ENCODE data around the gene NUDT4B. TPM values are rescaled to one million over a fixed set of nuclear protein-coding genes. Genes with fewer than 3 reads are reported as not detected.
"Not testable (repeated sequence)": the region's sequence is repeated elsewhere in the genome, so short reads cannot be mapped to it uniquely, and the experiment has no call there.

Gene NUDT4B
- total RNA-seq, 1 donor from 2014 or later, result 1.4 TPM

GRCh38 chr1:148738667-148739066, 9.9 kb upstream of the NUDT4B start:
- intact Hi-C loops (cut with micrococcal nuclease), result not testable (repeated sequence)

- intact Hi-C loops (cut with micrococcal nuclease), result not testable (repeated sequence)
Observed at GRCh38 chr1:148743200-148743599, 5.4 kb upstream of the NUDT4B start.

GRCh38 chr1:148743726-148744720, 4.6 kb upstream of the NUDT4B start:
- intact Hi-C loops (cut with micrococcal nuclease), result not testable (repeated sequence)

- intact Hi-C loops (cut with micrococcal nuclease), result not testable (repeated sequence)
Observed at GRCh38 chr1:148749335-148749681, 734 bp downstream of the NUDT4B start.

GRCh38 chr1:148756231-148756630, 7.7 kb downstream of the NUDT4B start:
- intact Hi-C loops (cut with micrococcal nuclease), result not testable (repeated sequence)

GRCh38 chr1:148757446-148757845, 8.9 kb downstream of the NUDT4B start:
- intact Hi-C loops (cut with micrococcal nuclease), result not testable (repeated sequence)

GRCh38 chr1:148758412-148758811, 9.8 kb downstream of the NUDT4B start:
- intact Hi-C loops (cut with micrococcal nuclease), result not testable (repeated sequence)

- intact Hi-C loops (cut with micrococcal nuclease), result not testable (repeated sequence)
Observed at GRCh38 chr1:148758925-148759324, 10.4 kb downstream of the NUDT4B start.

GRCh38 chr1:148759749-148760148, 11.2 kb downstream of the NUDT4B start:
- intact Hi-C loops (cut with micrococcal nuclease), result not testable (repeated sequence)

- intact Hi-C loops (cut with micrococcal nuclease), result not testable (repeated sequence)
Observed at GRCh38 chr1:148760206-148760605, 11.6 kb downstream of the NUDT4B start.

GRCh38 chr1:148761360-148761759, 12.8 kb downstream of the NUDT4B start:
- intact Hi-C loops (cut with micrococcal nuclease), result not testable (repeated sequence)

- intact Hi-C loops (cut with micrococcal nuclease), result not testable (repeated sequence)
Observed at GRCh38 chr1:148765238-148766019, 16.9 kb downstream of the NUDT4B start.

- intact Hi-C loops (cut with micrococcal nuclease), result not testable (repeated sequence)
Observed at GRCh38 chr1:148768541-148768940, 20.0 kb downstream of the NUDT4B start.

GRCh38 chr1:148769495-148769894, 20.9 kb downstream of the NUDT4B start:
- intact Hi-C loops (cut with micrococcal nuclease), result not testable (repeated sequence)

GRCh38 chr1:148773690-148774089, 25.1 kb downstream of the NUDT4B start:
- intact Hi-C loops (cut with micrococcal nuclease), result not testable (repeated sequence)

GRCh38 chr1:148774102-148774501, 25.5 kb downstream of the NUDT4B start:
- intact Hi-C loops (cut with micrococcal nuclease), result not testable (repeated sequence)

GRCh38 chr1:148775263-148775662, 26.7 kb downstream of the NUDT4B start:
- intact Hi-C loops (cut with micrococcal nuclease), result not testable (repeated sequence)

GRCh38 chr1:148777649-148778048, 29.1 kb downstream of the NUDT4B start:
- intact Hi-C loops (cut with micrococcal nuclease), result not testable (repeated sequence)

GRCh38 chr1:148780404-148780803, 31.8 kb downstream of the NUDT4B start:
- intact Hi-C loops (cut with micrococcal nuclease), result not testable (repeated sequence)

GRCh38 chr1:148791543-148792099, 43.0 kb downstream of the NUDT4B start:
- intact Hi-C loops (cut with micrococcal nuclease), result not testable (repeated sequence)

GRCh38 chr1:148793762-148794332, 45.3 kb downstream of the NUDT4B start:
- intact Hi-C loops (cut with micrococcal nuclease), result not testable (repeated sequence)
